ENCODE measurements around the gene OPHN1.

OPHN1 gene

GRCh38 chrX:68061206-68061535 is 372.1 kb downstream of the OPHN1 start:
- no peaks in the 10 kb centered on the region for H3K9me3 ChIP-seq (ENCODE audit: low read depth, low read length)

DNA sequence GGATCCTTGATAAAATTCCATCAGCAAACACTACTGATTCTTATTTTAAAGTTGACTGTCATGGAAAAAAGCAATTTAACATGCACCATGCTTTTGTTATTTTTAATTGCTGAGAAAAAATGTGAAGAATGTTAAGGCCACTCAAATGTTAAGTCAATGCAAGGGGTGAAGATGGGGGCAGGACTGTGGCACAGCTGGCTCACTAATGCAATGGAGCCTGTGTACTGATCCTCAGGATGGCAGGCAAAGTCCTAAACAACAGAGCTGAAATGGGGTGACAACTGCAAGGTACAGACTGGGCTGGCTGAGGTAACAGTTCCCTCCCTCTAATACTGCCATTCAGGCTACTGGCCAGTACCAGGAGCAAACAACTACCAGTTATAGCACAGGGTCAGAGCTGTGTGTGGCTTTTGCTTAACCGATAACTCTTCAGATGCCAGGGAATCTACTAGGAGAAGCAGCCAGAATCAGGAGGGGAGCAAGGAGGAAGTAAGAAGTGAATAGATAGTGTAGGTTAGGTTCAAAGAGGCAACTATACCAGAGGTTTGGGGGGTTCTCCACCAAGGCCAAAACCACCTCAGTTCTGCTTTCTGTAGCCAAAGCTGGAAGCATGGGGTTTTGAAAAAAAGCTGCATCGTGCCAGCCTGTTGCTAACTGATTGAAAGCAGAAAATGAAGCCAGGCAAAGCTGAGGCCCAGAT is 372.6 kb downstream of the OPHN1 start:
- no peak overlapping the region for H3K9ac ChIP-seq (ENCODE audit: insufficient read length)
- no peaks in the 10 kb centered on the region for H3K36me3 ChIP-seq (ENCODE audit: insufficient read depth, low read length)
- DNase-seq (ENCODE audit: low read depth, low spot score): no peak
- no peak overlapping the region for H3K27ac ChIP-seq
- TF ChIP-seq FOXP2 (optimal IDR thresholded peaks at IDR 0.05; ENCODE audit: control extremely low read depth, extremely low read length, insufficient read depth) (no peak), POLR2AphosphoS5 (IDR thresholded peaks at IDR 0.05; ENCODE audit: borderline replicate concordance, low read depth, low read length) (no peak), EZH2 (IDR thresholded peaks at IDR 0.05) (no peak)
- H3K9me3 ChIP-seq (ENCODE audit: low read depth, low read length): no peaks in the 10 kb centered on the region
- no peak overlapping the region for H3K4me3 ChIP-seq

More at GRCh38 chrX:68061206-68061535, 372.1 kb downstream of the OPHN1 start:
- Histone ChIP-seq H3K36me3 (ENCODE audit: insufficient read depth, low read length) (no peaks in the 10 kb centered on the region), H3K9ac (ENCODE audit: insufficient read length) (no peak overlapping the region), H3K27ac (no peak overlapping the region), H3K4me3 (no peak overlapping the region)
- TF ChIP-seq FOXP2 (optimal IDR thresholded peaks at IDR 0.05; ENCODE audit: control extremely low read depth, extremely low read length, insufficient read depth) (no peak), POLR2AphosphoS5 (IDR thresholded peaks at IDR 0.05; ENCODE audit: borderline replicate concordance, low read depth, low read length) (no peak), EZH2 (IDR thresholded peaks at IDR 0.05) (no peak)
- DNase-seq (ENCODE audit: low read depth, low spot score): no peak

DNA sequence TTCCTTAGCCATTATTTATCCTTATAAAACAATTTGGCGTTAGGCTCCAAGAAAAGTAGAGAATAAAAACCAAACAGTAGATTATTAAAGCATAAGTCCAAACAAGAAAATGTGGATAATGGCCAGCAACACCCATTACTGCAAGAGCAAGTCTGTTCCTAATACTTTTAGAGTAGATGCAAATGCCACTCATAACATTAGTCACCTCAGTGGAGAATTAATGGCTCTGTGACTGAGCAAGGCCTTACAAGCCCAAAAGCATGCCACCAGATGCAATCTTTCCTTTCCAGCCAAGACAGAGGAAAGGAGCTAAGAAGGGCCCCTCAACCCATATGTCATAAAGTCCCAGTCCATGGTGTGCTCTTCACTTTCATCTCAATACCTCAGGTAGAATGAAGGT is 373.8 kb downstream of the OPHN1 start:
- TF ChIP-seq FOXP2 (optimal IDR thresholded peaks at IDR 0.05; ENCODE audit: control extremely low read depth, extremely low read length, insufficient read depth) (no peak), EZH2 (IDR thresholded peaks at IDR 0.05) (no peak), POLR2AphosphoS5 (IDR thresholded peaks at IDR 0.05; ENCODE audit: borderline replicate concordance, low read depth, low read length) (no peak)
- no peak for DNase-seq (ENCODE audit: low read depth, low spot score)
- Histone ChIP-seq H3K9me3 (ENCODE audit: low read depth, low read length) (no peaks in the 10 kb centered on the region), H3K36me3 (ENCODE audit: insufficient read depth, low read length) (no peaks in the 10 kb centered on the region), H3K27ac (no peak overlapping the region), H3K4me3 (no peak overlapping the region), H3K9ac (ENCODE audit: insufficient read length) (no peak overlapping the region)

DNA sequence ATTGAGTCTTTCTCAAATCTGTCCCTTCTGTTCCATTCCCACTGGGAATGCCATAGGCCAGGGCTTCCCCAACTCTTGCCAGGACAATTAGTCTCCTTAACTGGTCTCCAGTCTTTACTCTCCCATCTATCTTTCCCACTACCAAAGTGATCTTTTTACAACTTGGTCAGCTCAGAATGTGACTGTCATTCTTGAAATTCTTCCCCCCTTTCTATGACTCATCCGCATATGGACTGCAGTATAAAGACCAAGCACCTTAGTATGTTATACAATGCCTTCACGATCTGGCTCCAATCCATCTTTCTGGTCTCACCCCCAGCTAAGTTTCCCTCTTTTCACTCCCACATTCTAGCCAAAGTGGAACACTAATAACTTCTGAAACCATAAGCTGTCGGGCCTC is 383.8 kb downstream of the OPHN1 start:
- TF ChIP-seq POLR2AphosphoS5 (IDR thresholded peaks at IDR 0.05; ENCODE audit: borderline replicate concordance, low read depth, low read length) (no peak), EZH2 (IDR thresholded peaks at IDR 0.05) (no peak), FOXP2 (optimal IDR thresholded peaks at IDR 0.05; ENCODE audit: control extremely low read depth, extremely low read length, insufficient read depth) (no peak)
- Histone ChIP-seq H3K27ac (no peak overlapping the region), H3K4me3 (no peak overlapping the region), H3K36me3 (ENCODE audit: insufficient read depth, low read length) (no peaks in the 10 kb centered on the region), H3K9ac (ENCODE audit: insufficient read length) (no peak overlapping the region), H3K9me3 (ENCODE audit: low read depth, low read length) (no peaks in the 10 kb centered on the region)
- no peak for DNase-seq (ENCODE audit: low read depth, low spot score)

DNA sequence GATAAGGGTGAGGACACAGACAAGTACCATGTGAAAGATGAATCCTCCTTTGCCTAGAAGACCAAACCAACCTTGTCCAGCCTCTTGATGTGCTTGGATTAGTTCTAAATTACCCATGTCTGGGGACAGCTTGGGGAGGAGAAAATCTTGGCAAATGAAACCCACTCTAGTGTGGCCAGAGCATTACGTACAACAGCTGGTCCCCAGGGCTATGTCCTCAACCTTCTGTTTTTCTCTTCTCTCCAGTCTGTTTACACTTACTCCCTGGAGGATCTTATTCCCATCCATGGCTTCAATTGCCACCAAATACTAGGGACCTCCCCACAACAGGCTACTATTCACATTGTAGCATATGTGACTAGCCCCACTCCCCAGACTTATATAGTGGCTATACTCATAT is 384.5 kb downstream of the OPHN1 start:
- TF ChIP-seq EZH2 (IDR thresholded peaks at IDR 0.05): no peak
- no peaks in the 10 kb centered on the region for H3K9me3 ChIP-seq (ENCODE audit: low read depth, low read length)
- no peak for DNase-seq (ENCODE audit: low read depth, low spot score)
- H3K27ac ChIP-seq: no peak overlapping the region
- H3K4me3 ChIP-seq: no peak overlapping the region
- no peak overlapping the region for H3K9ac ChIP-seq (ENCODE audit: insufficient read length)
- no peaks in the 10 kb centered on the region for H3K36me3 ChIP-seq (ENCODE audit: insufficient read depth, low read length)

DNA sequence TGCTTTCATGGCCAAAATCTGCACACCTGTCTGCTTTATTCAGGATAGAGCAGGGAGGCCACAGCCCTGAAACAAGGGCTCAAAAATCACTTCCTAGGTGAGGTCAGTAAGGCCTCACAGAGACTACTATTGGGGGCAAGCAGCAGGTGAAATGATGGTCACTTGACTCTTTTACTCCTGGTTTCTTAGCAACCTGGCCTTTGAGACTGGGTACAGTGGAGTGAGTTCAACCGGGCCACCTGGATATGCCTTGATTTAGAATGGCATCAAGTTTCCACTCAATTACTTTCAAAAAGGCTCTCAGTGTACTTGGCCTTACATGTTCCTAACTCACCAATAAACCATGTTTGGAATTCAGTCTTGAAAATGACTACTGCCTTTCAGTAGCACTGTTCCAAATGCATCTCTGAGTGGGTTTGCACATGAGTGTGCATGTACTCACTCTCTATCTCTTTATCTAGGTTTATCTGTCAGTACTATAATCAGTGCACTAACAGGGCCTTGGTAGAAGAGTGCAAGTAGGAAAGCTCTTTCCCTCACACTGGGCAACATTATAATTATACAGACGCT is 388.2 kb downstream of the OPHN1 start:
- no peak overlapping the region for H3K27ac ChIP-seq
- DNase-seq (ENCODE audit: low read depth, low spot score): no peak
- no peak overlapping the region for H3K9ac ChIP-seq (ENCODE audit: insufficient read length)
- H3K36me3 ChIP-seq (ENCODE audit: insufficient read depth, low read length): no peaks in the 10 kb centered on the region
- no peaks in the 10 kb centered on the region for H3K9me3 ChIP-seq (ENCODE audit: low read depth, low read length)
- no peak overlapping the region for H3K4me3 ChIP-seq
- TF ChIP-seq EZH2 (IDR thresholded peaks at IDR 0.05) (no peak), FOXP2 (optimal IDR thresholded peaks at IDR 0.05; ENCODE audit: control extremely low read depth, extremely low read length, insufficient read depth) (no peak), POLR2AphosphoS5 (IDR thresholded peaks at IDR 0.05; ENCODE audit: borderline replicate concordance, low read depth, low read length) (no peak)

GRCh38 chrX:68043713-68044438 is 389.4 kb downstream of the OPHN1 start:
- Histone ChIP-seq H3K9ac (ENCODE audit: insufficient read length) (no peak overlapping the region), H3K9me3 (ENCODE audit: low read depth, low read length) (no peaks in the 10 kb centered on the region), H3K4me3 (no peak overlapping the region), H3K27ac (no peak overlapping the region), H3K36me3 (ENCODE audit: insufficient read depth, low read length) (no peaks in the 10 kb centered on the region)
- TF ChIP-seq EZH2 (IDR thresholded peaks at IDR 0.05): no peak
- TF ChIP-seq POLR2AphosphoS5 (IDR thresholded peaks at IDR 0.05; ENCODE audit: borderline replicate concordance, low read depth, low read length): no peak
- TF ChIP-seq FOXP2 (optimal IDR thresholded peaks at IDR 0.05; ENCODE audit: control extremely low read depth, extremely low read length, insufficient read depth): no peak
- DNase-seq (ENCODE audit: low read depth, low spot score): no peak

DNA sequence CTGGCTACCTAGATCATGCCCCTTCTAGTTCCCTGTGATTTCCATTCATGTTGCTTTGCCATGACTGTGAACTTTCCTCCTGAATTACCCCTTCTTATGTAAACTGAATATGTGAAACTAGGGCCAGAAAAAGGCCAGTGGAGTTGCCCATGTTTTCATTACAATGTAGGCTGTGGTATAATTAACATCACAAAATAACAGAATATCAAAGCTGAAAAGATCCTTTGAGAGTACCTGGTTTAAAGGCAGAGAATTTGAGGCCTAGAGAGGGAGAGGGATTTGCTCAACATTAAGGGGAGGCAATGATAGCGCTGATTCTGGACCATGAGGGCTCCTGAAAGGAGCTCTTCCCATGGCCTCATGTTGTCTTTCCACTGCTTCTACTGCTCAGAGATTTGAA is 392.2 kb downstream of the OPHN1 start:
- DNase-seq (ENCODE audit: low read depth, low spot score): no peak
- H3K4me3 ChIP-seq: no peak overlapping the region
- H3K27ac ChIP-seq: no peak overlapping the region
- H3K36me3 ChIP-seq (ENCODE audit: insufficient read depth, low read length): no peaks in the 10 kb centered on the region
- no peak for TF ChIP-seq EZH2 (IDR thresholded peaks at IDR 0.05)
- no peak for TF ChIP-seq POLR2AphosphoS5 (IDR thresholded peaks at IDR 0.05; ENCODE audit: borderline replicate concordance, low read depth, low read length)
- TF ChIP-seq FOXP2 (optimal IDR thresholded peaks at IDR 0.05; ENCODE audit: control extremely low read depth, extremely low read length, insufficient read depth): no peak
- no peaks in the 10 kb centered on the region for H3K9me3 ChIP-seq (ENCODE audit: low read depth, low read length)
- no peak overlapping the region for H3K9ac ChIP-seq (ENCODE audit: insufficient read length)
